HepG2 (cell line): Measurements from ENCODE around the gene C1QTNF3. TPM values are rescaled to one million over a fixed set of nuclear protein-coding genes. Genes with fewer than 3 reads are reported as not detected.

Experiments used
- ATAC-seq: fragments of 200-7000 bp; cut with Tn5 transposase; 3 replicates; pipeline ENCODE4 v1.9.1; 2020; ENCODE audit warnings: mild to moderate bottlenecking, moderate library complexity
- BruUV-seq: library from RNA; stranded (reverse); fragments of 400-500 nt; replicated peaks from 2 replicates; lab custom pipeline; 2021; lab: Mats Ljungman, UMichigan
- CTCF ChIA-PET: fragments of 300-600 bp; formaldehyde crosslinking; extraction: SDS; loops from one replicate; lab custom pipeline; 2021; ENCODE audit warnings: low total read pairs, inconsistent platforms, low intra/inter-chr PET ratio; lab: Yijun Ruan, JAX
- POLR2A ChIA-PET: fragments of 350-600 bp; sonication (Branson Sonifier 250); formaldehyde crosslinking; loops from one replicate; lab custom pipeline; 2020; ENCODE audit warnings: antibody characterized with exemption, inconsistent platforms; lab: Yijun Ruan, JAX
- DNase-seq: peaks from one replicate; pipeline ENCODE4 v3.0.0-alpha.2; 2015; ENCODE audit warnings: low spot score
- FAIRE-seq: peaks from 3 replicates; lab custom pipeline; 2011; peaks lifted over from hg19 to GRCh38; lab: Jason Lieb, UNC
- H2AFZ ChIP-seq: one replicate; pipeline ENCODE4 v1.6.1; 2011; ENCODE audit warnings: low read length, inconsistent platforms
- H3K27ac ChIP-seq: fragments of 300-600 bp; 3 replicates; pipeline ENCODE4 v1.8.0; 2011; ENCODE audit warnings: mixed run types, mild to moderate bottlenecking, mixed read lengths, low read length, inconsistent platforms; ENCODE audit not compliant: insufficient read depth; ENCODE audit errors: extremely low read length
- H3K27me3 ChIP-seq, 2 experiments: fragments of 200-600 bp in 1 of 2; 2 replicates in 1 of 2; 3 replicates in 1 of 2; pipeline versions ENCODE4 v1.6.0 to v1.8.0; 2011; ENCODE audit warnings: low read length in 2 of 2, mild to moderate bottlenecking in 2 of 2, moderate library complexity in 2 of 2, inconsistent platforms in 1 of 2; ENCODE audit not compliant: insufficient read depth in 2 of 2, control insufficient read depth in 1 of 2
- H3K36me3 ChIP-seq, 2 experiments: fragments of 200-600 bp in 1 of 2; replicated peaks in 1 of 2; 2 replicates in 1 of 2; 3 replicates in 1 of 2; pipeline versions ENCODE4 v1.5.1 to v1.8.0; 2011; ENCODE audit warnings: low read length in 2 of 2, inconsistent platforms in 1 of 2; ENCODE audit not compliant: insufficient read depth in 2 of 2, control insufficient read depth in 1 of 2
- H3K4me1 ChIP-seq: 2 replicates; pipeline ENCODE4 v1.5.1; 2012; ENCODE audit warnings: low read length, inconsistent platforms; ENCODE audit not compliant: insufficient read depth
- H3K4me2 ChIP-seq: 2 replicates; pipeline ENCODE4 v1.6.0; 2011; ENCODE audit warnings: low read depth, low read length, inconsistent platforms
- H3K4me3 ChIP-seq, 3 experiments: fragments of 200-600 bp in 1 of 3; sonication (generic), shearing (Covaris generic) in 1 of 3; replicated peaks in 1 of 3; 2 replicates each; pipeline ENCODE4 v1.5.1; 2011 to 2016; ENCODE audit warnings: low read length in 3 of 3, inconsistent platforms in 2 of 3, low read depth in 2 of 3, mild to moderate bottlenecking in 2 of 3, control low read depth in 1 of 3, mixed read lengths in 1 of 3; ENCODE audit not compliant: insufficient read depth in 1 of 3
- H3K79me2 ChIP-seq: one replicate; pipeline ENCODE4 v1.6.1; 2011; ENCODE audit warnings: low read length, inconsistent platforms; ENCODE audit not compliant: insufficient read depth
- H3K9ac ChIP-seq: 2 replicates; pipeline ENCODE4 v1.6.0; 2011; ENCODE audit warnings: mild to moderate bottlenecking, low read depth, low read length, inconsistent platforms; ENCODE audit not compliant: insufficient read depth
- H3K9me3 ChIP-seq: 2 replicates; pipeline ENCODE4 v1.5.1; 2012; ENCODE audit warnings: mild to moderate bottlenecking, low read length
- H4K20me1 ChIP-seq: 2 replicates; pipeline ENCODE4 v1.6.0; 2011; ENCODE audit warnings: inconsistent platforms, mild to moderate bottlenecking, low read length, moderate library complexity; ENCODE audit not compliant: insufficient read depth
- GATAD2A ChIP-seq: IDR thresholded peaks from 2 replicates; pipeline ENCODE4 v1.6.1; 2016
- GFI1 ChIP-seq: sonication (generic); formaldehyde crosslinking; IDR thresholded peaks from 2 replicates; pipeline ENCODE4 v1.5.0; 2020; ENCODE audit warnings: missing genetic modification reagents, mild to moderate bottlenecking, borderline replicate concordance
- HMGXB4 ChIP-seq, 2 experiments: sonication (generic) in 1 of 2; formaldehyde crosslinking in 1 of 2; IDR thresholded peaks; 2 replicates each; pipeline versions ENCODE4 v1.4.0 to v1.6.1; 2018 to 2020; ENCODE audit warnings: missing genetic modification reagents in 2 of 2, borderline replicate concordance in 1 of 2, low read depth in 1 of 2, mild to moderate bottlenecking in 1 of 2, missing biosample characterization in 1 of 2
- KDM5A ChIP-seq: fragments of 200-600 bp; sonication (generic); IDR thresholded peaks from 2 replicates; pipeline ENCODE4 v1.7.0; 2018; ENCODE audit warnings: antibody characterized with exemption, mild to moderate bottlenecking, low read length, borderline replicate concordance
- MED1 ChIP-seq: sonication (generic); formaldehyde crosslinking; IDR thresholded peaks from 2 replicates; pipeline ENCODE4 v1.4.0; 2020; ENCODE audit warnings: missing genetic modification reagents
- PHF5A ChIP-seq: IDR thresholded peaks from one replicate; pipeline ENCODE4 v1.6.1; 2018; ENCODE audit warnings: low read depth, missing genetic modification reagents; ENCODE audit not compliant: unreplicated experiment
- U2AF1 ChIP-seq: fragments of 200-400 bp; formaldehyde crosslinking; optimal IDR thresholded peaks from 2 replicates; pipeline ENCODE3; 2017; ENCODE audit warnings: mild to moderate bottlenecking, low read depth, low read length
- ZBTB37 ChIP-seq: sonication (generic); formaldehyde crosslinking; IDR thresholded peaks from 2 replicates; pipeline ENCODE4 v1.4.0; 2020; ENCODE audit warnings: mild to moderate bottlenecking, missing genetic modification reagents
- WGBS: methylation state at CpG from one replicate; pipeline ENCODE4 v1.1.6; 2017; ENCODE audit warnings: low lambda C conversion rate; 5-methylcytosine and 5-hydroxymethylcytosine counted together
- in situ Hi-C: cut with HindIII; loops from 2 replicates; pipeline ENCODE4 v1.10.0; 2017; ENCODE audit warnings: low pct_unique_long_range_greater_than_20kb; ENCODE audit not compliant: extremely low pct_ligation_motif_present
- intact Hi-C: fragments of 100-400 bp; cut with micrococcal nuclease; formaldehyde crosslinking; loops from one replicate; pipeline ENCODE4 v1.10.0; 2022; ENCODE audit not compliant: unreplicated experiment
- polyA plus RNA-seq, 8 experiments: library from polyadenylated mRNA; depleted of rRNA in 3 of 8; stranded (reverse) in 7 of 8; unstranded in 1 of 8; fragments of >200 nt; fragmentation: Illumina TruSeq in 4 of 8; extraction: Trizol in 4 of 8; gene quantifications; 2 replicates each; pipeline versions ENCODE4 v1.2.1 to v1.2.3, GENCODE V29; 2011 to 2016; ENCODE audit warnings: low read depth in 4 of 8, missing spikeins in 1 of 8, mixed read lengths in 1 of 8; ENCODE audit not compliant: insufficient read depth in 1 of 8
- total RNA-seq, 5 experiments: library from RNA; depleted of rRNA; stranded (reverse); fragments of >200 nt; fragmentation: Illumina TruSeq; extraction: Trizol; gene quantifications; 2 replicates each; pipeline ENCODE4 v1.2.3, GENCODE V29; 2016; ENCODE audit warnings: low read depth in 1 of 5
- TF ChIP-seq, protein P1 (sequence below): sonication (generic); formaldehyde crosslinking; IDR thresholded peaks from 2 replicates; pipeline ENCODE4 v1.8.0; 2022; ENCODE audit warnings: mild to moderate bottlenecking, missing genetic modification reagents, moderate library complexity

Gene C1QTNF3
- total and polyA plus RNA-seq, 2 of the 13 experiments (the other 11 are each of a cell fraction or from before 2014, with no cell fraction given) = 3.3 to 10.8 TPM

GRCh38 chr5:34064656-34065055, 21.6 kb upstream of the C1QTNF3 start:
- no peaks in the 10 kb centered on the region for H4K20me1 ChIP-seq
- BruUV-seq = no TSS peak
- peaks cover 6% of the 10 kb centered on the region; the same call in 1 of the 2 replicates for H3K9me3 ChIP-seq
- TF ChIP-seq HMGXB4 (CRISPR knock-in tag; IDR thresholded peaks at IDR 0.05; ENCODE audit: borderline replicate concordance in 1 of 2, low read depth in 1 of 2) = no peak
- no peak for TF ChIP-seq MED1 (CRISPR knock-in tag)
- no peak for TF ChIP-seq GFI1 (CRISPR knock-in tag)
- TF ChIP-seq PHF5A (CRISPR knock-in tag) = no peak
- TF ChIP-seq GATAD2A (CRISPR knock-in tag) = no peak
- no peak for TF ChIP-seq ZBTB37 (CRISPR knock-in tag)
- TF ChIP-seq U2AF1 = no peak
- TF ChIP-seq KDM5A = no peak
- TF ChIP-seq, protein P1, sequence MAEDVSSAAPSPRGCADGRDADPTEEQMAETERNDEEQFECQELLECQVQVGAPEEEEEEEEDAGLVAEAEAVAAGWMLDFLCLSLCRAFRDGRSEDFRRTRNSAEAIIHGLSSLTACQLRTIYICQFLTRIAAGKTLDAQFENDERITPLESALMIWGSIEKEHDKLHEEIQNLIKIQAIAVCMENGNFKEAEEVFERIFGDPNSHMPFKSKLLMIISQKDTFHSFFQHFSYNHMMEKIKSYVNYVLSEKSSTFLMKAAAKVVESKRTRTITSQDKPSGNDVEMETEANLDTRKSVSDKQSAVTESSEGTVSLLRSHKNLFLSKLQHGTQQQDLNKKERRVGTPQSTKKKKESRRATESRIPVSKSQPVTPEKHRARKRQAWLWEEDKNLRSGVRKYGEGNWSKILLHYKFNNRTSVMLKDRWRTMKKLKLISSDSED (CRISPR knock-in tag) = no peak
- no peak overlapping the region for H3K4me3 ChIP-seq
- H3K36me3 ChIP-seq = no peaks in the 10 kb centered on the region; a peak in 1 of 5 replicates
- no peak overlapping the region for H2AFZ ChIP-seq
- FAIRE-seq (no peak), DNase-seq (no peak), ATAC-seq (no peak)
- H3K4me2 ChIP-seq = no peak overlapping the region
- H3K79me2 ChIP-seq = no peaks in the 10 kb centered on the region
- ChIA-PET CTCF (no interaction called here), POLR2A (no interaction called here)
- 95% methylated on average over 6 of the region's 6 CpGs for WGBS
- no peak overlapping the region for H3K27ac ChIP-seq
- no peaks in the 10 kb centered on the region for H3K27me3 ChIP-seq
- intact Hi-C loops = no loop called here
- H3K4me1 ChIP-seq = peaks cover 25% of the 10 kb centered on the region
- H3K9ac ChIP-seq = no peak overlapping the region
- in situ Hi-C loops = no loop called here
